Loucy (cell line): ENCODE measurements around the gene ATG4A.

Source experiments
- H2AFZ ChIP-seq: fragments of 200-600 bp; sonication (generic); 2 replicates; pipeline ENCODE4 v1.6.0; 2016; ENCODE audit warnings: antibody characterized with exemption, mild to moderate bottlenecking, low read length, moderate library complexity
- H3F3A ChIP-seq: fragments of 200-600 bp; 2 replicates; pipeline ENCODE4 v1.6.0; 2016; ENCODE audit warnings: antibody characterized with exemption, low read depth, mild to moderate bottlenecking
- H3K27me3 ChIP-seq: fragments of 200-600 bp; sonication (generic); 2 replicates; pipeline ENCODE4 v1.6.1; 2014; ENCODE audit warnings: low read length, mild to moderate bottlenecking; ENCODE audit not compliant: insufficient read depth, poor library complexity, severe bottlenecking
- H3K36me3 ChIP-seq: fragments of 200-600 bp; sonication (generic); 2 replicates; pipeline ENCODE4 v1.6.1; 2016; ENCODE audit warnings: low read length; ENCODE audit not compliant: insufficient read depth
- H3K4me1 ChIP-seq: fragments of 200-600 bp; sonication (generic); 2 replicates; pipeline ENCODE4 v1.5.1; 2014; ENCODE audit warnings: low read length, mild to moderate bottlenecking; ENCODE audit not compliant: insufficient read depth, poor library complexity, severe bottlenecking
- H3K4me2 ChIP-seq: fragments of 200-600 bp; sonication (generic); 2 replicates; pipeline ENCODE4 v1.6.0; 2014; ENCODE audit warnings: antibody characterized with exemption, low read length, low read depth, mild to moderate bottlenecking; ENCODE audit not compliant: poor library complexity, severe bottlenecking
- H3K4me3 ChIP-seq: fragments of 200-600 bp; sonication (generic); 2 replicates; pipeline ENCODE4 v1.5.1; 2014; ENCODE audit warnings: low read length, mild to moderate bottlenecking, mixed read lengths; ENCODE audit not compliant: poor library complexity, severe bottlenecking
- H3K79me2 ChIP-seq: fragments of 200-600 bp; sonication (generic); 2 replicates; pipeline ENCODE4 v1.6.1; 2014; ENCODE audit warnings: low read length; ENCODE audit not compliant: insufficient read depth
- H3K9ac ChIP-seq: fragments of 200-600 bp; sonication (generic); 2 replicates; pipeline ENCODE4 v1.6.0; 2014; ENCODE audit warnings: mild to moderate bottlenecking, low read depth, low read length, moderate library complexity; ENCODE audit not compliant: poor library complexity, severe bottlenecking
- H3K9me2 ChIP-seq: fragments of 200-600 bp; sonication (generic); replicated peaks from 2 replicates; pipeline ENCODE4 v1.6.1; 2016; ENCODE audit warnings: low read depth, low read length, mixed read lengths
- H3K9me3 ChIP-seq: fragments of 200-600 bp; sonication (generic); 2 replicates; pipeline ENCODE4 v1.6.1; 2014; ENCODE audit warnings: mild to moderate bottlenecking, antibody characterized with exemption, low read length, low read depth; ENCODE audit not compliant: insufficient read depth
- H4K20me1 ChIP-seq: fragments of 200-600 bp; sonication (generic); 2 replicates; pipeline ENCODE4 v1.6.0; 2014; ENCODE audit warnings: antibody characterized with exemption, low read length, mild to moderate bottlenecking; ENCODE audit not compliant: insufficient read depth, poor library complexity, severe bottlenecking
- EZH2phosphoT487 ChIP-seq: fragments of 200-600 bp; IDR thresholded peaks from 2 replicates; pipeline ENCODE4 v1.6.1; 2018; ENCODE audit warnings: antibody characterized with exemption, mild to moderate bottlenecking, moderate library complexity, borderline replicate concordance
- TF ChIP-seq, protein P1 (sequence below): fragments of 200-600 bp; sonication (generic); conservative IDR thresholded peaks from 2 replicates; pipeline ENCODE4 v1.5.1; 2014; ENCODE audit warnings: mild to moderate bottlenecking, antibody characterized with exemption, low read length

ATG4A gene

DNA sequence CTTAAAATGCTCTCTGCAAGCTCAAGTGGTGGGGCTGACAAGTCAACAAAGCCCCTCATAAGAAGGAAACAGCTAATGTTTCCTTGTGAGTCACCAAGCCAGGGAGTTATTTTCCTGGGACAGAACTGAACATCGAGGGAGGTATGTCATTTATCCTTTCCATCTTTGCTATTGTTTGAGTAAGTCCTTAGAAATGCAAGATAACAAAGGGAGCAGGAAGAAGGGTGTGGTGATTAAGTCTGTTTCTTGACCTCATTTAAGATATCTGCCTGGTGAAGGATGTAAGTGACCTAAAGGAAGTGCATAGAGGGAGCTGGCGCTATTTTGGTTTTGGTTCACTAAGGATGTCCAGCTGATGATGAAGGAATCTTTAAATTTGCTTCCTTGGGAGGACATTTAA, 39.9 kb downstream of the ATG4A start:
- TF ChIP-seq, protein P1, sequence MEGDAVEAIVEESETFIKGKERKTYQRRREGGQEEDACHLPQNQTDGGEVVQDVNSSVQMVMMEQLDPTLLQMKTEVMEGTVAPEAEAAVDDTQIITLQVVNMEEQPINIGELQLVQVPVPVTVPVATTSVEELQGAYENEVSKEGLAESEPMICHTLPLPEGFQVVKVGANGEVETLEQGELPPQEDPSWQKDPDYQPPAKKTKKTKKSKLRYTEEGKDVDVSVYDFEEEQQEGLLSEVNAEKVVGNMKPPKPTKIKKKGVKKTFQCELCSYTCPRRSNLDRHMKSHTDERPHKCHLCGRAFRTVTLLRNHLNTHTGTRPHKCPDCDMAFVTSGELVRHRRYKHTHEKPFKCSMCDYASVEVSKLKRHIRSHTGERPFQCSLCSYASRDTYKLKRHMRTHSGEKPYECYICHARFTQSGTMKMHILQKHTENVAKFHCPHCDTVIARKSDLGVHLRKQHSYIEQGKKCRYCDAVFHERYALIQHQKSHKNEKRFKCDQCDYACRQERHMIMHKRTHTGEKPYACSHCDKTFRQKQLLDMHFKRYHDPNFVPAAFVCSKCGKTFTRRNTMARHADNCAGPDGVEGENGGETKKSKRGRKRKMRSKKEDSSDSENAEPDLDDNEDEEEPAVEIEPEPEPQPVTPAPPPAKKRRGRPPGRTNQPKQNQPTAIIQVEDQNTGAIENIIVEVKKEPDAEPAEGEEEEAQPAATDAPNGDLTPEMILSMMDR, result no peak
- TF ChIP-seq EZH2phosphoT487, result no peak
- H3K9me3 ChIP-seq, result no peaks in the 10 kb centered on the region
- H3K79me2 ChIP-seq, result no peaks in the 10 kb centered on the region
- H2AFZ ChIP-seq, result no peak overlapping the region
- H4K20me1 ChIP-seq, result no peaks in the 10 kb centered on the region
- no peaks in the 10 kb centered on the region for H3K9me2 ChIP-seq
- H3K4me2 ChIP-seq, result no peak overlapping the region
- H3K27me3 ChIP-seq, result no peaks in the 10 kb centered on the region
- no peak overlapping the region for H3K4me3 ChIP-seq
- no peaks in the 10 kb centered on the region for H3K4me1 ChIP-seq
- H3K9ac ChIP-seq, result no peak overlapping the region
- no peaks in the 10 kb centered on the region; the same call in 1 of the 2 replicates for H3K36me3 ChIP-seq
- no peaks in the 10 kb centered on the region for H3F3A ChIP-seq

DNA sequence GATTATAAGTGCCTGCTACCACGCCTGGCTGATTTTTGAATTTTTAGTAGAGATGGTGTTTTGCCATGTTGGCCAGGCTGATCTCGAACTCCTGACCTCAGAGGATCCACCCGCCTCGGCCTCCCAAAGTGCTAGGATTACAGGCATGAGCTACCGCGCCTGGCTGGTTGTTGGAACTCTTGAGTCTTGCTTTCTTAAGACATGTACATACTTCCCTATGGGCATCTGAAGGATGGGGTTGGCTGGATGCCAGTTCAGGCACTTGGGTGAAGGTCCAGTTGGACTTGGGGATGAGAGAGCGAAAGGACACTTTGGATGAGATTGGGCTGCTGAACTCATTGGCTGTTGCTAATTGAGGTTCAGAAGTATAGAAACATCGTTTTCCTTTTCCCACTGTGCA, 40.5 kb downstream of the ATG4A start:
- Histone ChIP-seq H3K4me2 (no peak overlapping the region), H2AFZ (no peak overlapping the region), H3K79me2 (no peaks in the 10 kb centered on the region), H3F3A (no peaks in the 10 kb centered on the region), H3K9me3 (no peaks in the 10 kb centered on the region), H3K27me3 (no peaks in the 10 kb centered on the region), H4K20me1 (no peaks in the 10 kb centered on the region), H3K4me1 (no peaks in the 10 kb centered on the region), H3K4me3 (no peak overlapping the region), H3K9me2 (no peaks in the 10 kb centered on the region), H3K9ac (no peak overlapping the region), H3K36me3 (no peaks in the 10 kb centered on the region; the same call in 1 of the 2 replicates)
- TF ChIP-seq EZH2phosphoT487, result no peak
- TF ChIP-seq, protein P1, result no peak

DNA sequence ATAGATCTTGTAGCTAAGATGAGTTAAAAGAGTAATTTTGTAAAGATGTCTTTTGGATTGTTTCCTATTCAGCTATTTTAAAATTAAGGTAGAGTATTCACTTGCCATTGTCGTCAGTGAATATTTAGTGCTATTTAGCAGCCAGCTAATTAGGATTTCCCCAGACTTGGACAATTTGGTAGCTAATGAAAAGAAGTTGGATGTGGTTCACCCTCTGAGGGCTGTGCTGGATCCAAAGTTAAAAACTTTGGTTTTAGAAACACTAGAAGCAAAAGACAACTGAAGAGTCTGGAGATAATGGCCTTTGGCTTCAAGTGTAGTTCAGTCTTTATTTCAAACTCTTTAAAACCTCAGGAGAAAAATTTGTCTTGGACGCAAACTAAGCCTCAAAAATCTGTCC, 41.3 kb downstream of the ATG4A start:
- Histone ChIP-seq H3K79me2 (no peaks in the 10 kb centered on the region), H2AFZ (no peak overlapping the region)

More for the DNA sequence above, 41.3 kb downstream of the ATG4A start:
- no peaks in the 10 kb centered on the region for H3F3A ChIP-seq
- H3K9me2 ChIP-seq, result no peaks in the 10 kb centered on the region
- no peak overlapping the region for H3K4me2 ChIP-seq
- H4K20me1 ChIP-seq, result no peaks in the 10 kb centered on the region
- no peak overlapping the region for H3K4me3 ChIP-seq
- no peak overlapping the region for H3K9ac ChIP-seq
- H3K9me3 ChIP-seq, result no peaks in the 10 kb centered on the region
- peaks cover 5% of the 10 kb centered on the region; the same call in 1 of the 2 replicates for H3K36me3 ChIP-seq
- TF ChIP-seq EZH2phosphoT487, result no peak
- TF ChIP-seq, protein P1, result no peak
- no peaks in the 10 kb centered on the region for H3K4me1 ChIP-seq
- H3K27me3 ChIP-seq, result no peaks in the 10 kb centered on the region
